ENCODE measurements around the gene ZNF804B. TPM values are rescaled to one million over a fixed set of nuclear protein-coding genes. Genes with fewer than 3 reads are reported as not detected.

ZNF804B gene
- total RNA-seq, 1 donor from 2014 or later = 0.07 TPM

- H3K27me3 Mint-ChIP-seq = no peaks in the 10 kb centered on the region
- no peak for TF ChIP-seq CTCF (conservative IDR thresholded peaks at IDR 0.05)
- H3K4me3 Mint-ChIP-seq = no peak overlapping the region
- DNase-seq (ENCODE audit: extremely low spot score, unreplicated experiment) = no peak
- H3K36me3 Mint-ChIP-seq = no peaks in the 10 kb centered on the region
- no peaks in the 10 kb centered on the region for H3K9me3 Mint-ChIP-seq
- no peaks in the 10 kb centered on the region for H3K4me1 Mint-ChIP-seq (ENCODE audit: unreplicated experiment)
- no peak overlapping the region for H3K27ac Mint-ChIP-seq
These were observed 106.9 kb downstream of the ZNF804B start for GRCh38 chr7:88866265-88866863.

GRCh38 chr7:88867158-88867557 is 107.7 kb downstream of the ZNF804B start:
- Mint-ChIP-seq H3K4me3 (no peak overlapping the region), H3K36me3 (no peaks in the 10 kb centered on the region), H3K4me1 (ENCODE audit: unreplicated experiment) (no peaks in the 10 kb centered on the region), H3K27ac (no peak overlapping the region), H3K27me3 (no peaks in the 10 kb centered on the region), H3K9me3 (no peaks in the 10 kb centered on the region)
- no peak for TF ChIP-seq CTCF (conservative IDR thresholded peaks at IDR 0.05)
- no peak for DNase-seq (ENCODE audit: extremely low spot score, unreplicated experiment)

GRCh38 chr7:88868456-88868855 is 109.0 kb downstream of the ZNF804B start:
- no peaks in the 10 kb centered on the region for H3K9me3 Mint-ChIP-seq
- TF ChIP-seq CTCF (conservative IDR thresholded peaks at IDR 0.05) = no peak
- DNase-seq (ENCODE audit: extremely low spot score, unreplicated experiment) = no peak
- H3K4me3 Mint-ChIP-seq = no peak overlapping the region
- H3K36me3 Mint-ChIP-seq = no peaks in the 10 kb centered on the region
- H3K27me3 Mint-ChIP-seq = no peaks in the 10 kb centered on the region
- H3K4me1 Mint-ChIP-seq (ENCODE audit: unreplicated experiment) = no peaks in the 10 kb centered on the region
- no peak overlapping the region for H3K27ac Mint-ChIP-seq

- no peaks in the 10 kb centered on the region for H3K4me1 Mint-ChIP-seq (ENCODE audit: unreplicated experiment)
- H3K27me3 Mint-ChIP-seq = peaks cover 3% of the 10 kb centered on the region
- H3K27ac Mint-ChIP-seq = no peak overlapping the region
- H3K9me3 Mint-ChIP-seq = no peaks in the 10 kb centered on the region
- DNase-seq (ENCODE audit: extremely low spot score, unreplicated experiment) = no peak
- no peak overlapping the region for H3K4me3 Mint-ChIP-seq
- TF ChIP-seq CTCF (conservative IDR thresholded peaks at IDR 0.05) = no peak
- H3K36me3 Mint-ChIP-seq = no peaks in the 10 kb centered on the region
These were observed 121.6 kb downstream of the ZNF804B start for GRCh38 chr7:88881136-88881535.

- H3K4me3 Mint-ChIP-seq = no peak overlapping the region
- no peak overlapping the region for H3K27ac Mint-ChIP-seq
- H3K36me3 Mint-ChIP-seq = no peaks in the 10 kb centered on the region
- H3K27me3 Mint-ChIP-seq = peaks cover 3% of the 10 kb centered on the region
- TF ChIP-seq CTCF (conservative IDR thresholded peaks at IDR 0.05) = no peak
- H3K9me3 Mint-ChIP-seq = no peaks in the 10 kb centered on the region
- DNase-seq (ENCODE audit: extremely low spot score, unreplicated experiment) = no peak
- H3K4me1 Mint-ChIP-seq (ENCODE audit: unreplicated experiment) = no peaks in the 10 kb centered on the region
These were observed 125.6 kb downstream of the ZNF804B start for GRCh38 chr7:88885131-88885530.

- Mint-ChIP-seq H3K27me3 (no peaks in the 10 kb centered on the region), H3K4me3 (no peak overlapping the region), H3K4me1 (ENCODE audit: unreplicated experiment) (no peaks in the 10 kb centered on the region), H3K36me3 (no peaks in the 10 kb centered on the region), H3K9me3 (no peaks in the 10 kb centered on the region), H3K27ac (no peak overlapping the region)
- no peak for DNase-seq (ENCODE audit: extremely low spot score, unreplicated experiment)
- no peak for TF ChIP-seq CTCF (conservative IDR thresholded peaks at IDR 0.05)
These were observed 129.2 kb downstream of the ZNF804B start for GRCh38 chr7:88888684-88889083.
